Mononuclear cell (primary cell): ENCODE results near the gene CLMN. TPM values are rescaled to one million over a fixed set of nuclear protein-coding genes. Genes with fewer than 3 reads are reported as not detected.

Experiments
- H3K27me3 ChIP-seq: 2 replicates; pipeline ENCODE4 v1.6.0; 2011; ENCODE audit warnings: low read length, control low read depth; ENCODE audit not compliant: insufficient read depth
- H3K4me1 ChIP-seq: 2 replicates; pipeline ENCODE4 v1.5.1; 2011; ENCODE audit warnings: mild to moderate bottlenecking, low read length, control low read depth; ENCODE audit not compliant: insufficient read depth
- H3K4me3 ChIP-seq: 2 replicates; pipeline ENCODE4 v1.5.1; 2011; ENCODE audit warnings: mild to moderate bottlenecking, low read length, moderate library complexity
- H3K9me3 ChIP-seq: 2 replicates; pipeline ENCODE4 v1.5.1; 2011; ENCODE audit warnings: low read depth, mild to moderate bottlenecking, control low read depth, low read length
- total RNA-seq: library from RNA; depleted of rRNA; stranded (reverse); fragments of >200 nt; gene quantifications from one replicate; pipeline ENCODE4 v1.2.3, GENCODE V29; 2012

Gene CLMN
- total RNA-seq, 1 donor = 9.0 TPM

DNA sequence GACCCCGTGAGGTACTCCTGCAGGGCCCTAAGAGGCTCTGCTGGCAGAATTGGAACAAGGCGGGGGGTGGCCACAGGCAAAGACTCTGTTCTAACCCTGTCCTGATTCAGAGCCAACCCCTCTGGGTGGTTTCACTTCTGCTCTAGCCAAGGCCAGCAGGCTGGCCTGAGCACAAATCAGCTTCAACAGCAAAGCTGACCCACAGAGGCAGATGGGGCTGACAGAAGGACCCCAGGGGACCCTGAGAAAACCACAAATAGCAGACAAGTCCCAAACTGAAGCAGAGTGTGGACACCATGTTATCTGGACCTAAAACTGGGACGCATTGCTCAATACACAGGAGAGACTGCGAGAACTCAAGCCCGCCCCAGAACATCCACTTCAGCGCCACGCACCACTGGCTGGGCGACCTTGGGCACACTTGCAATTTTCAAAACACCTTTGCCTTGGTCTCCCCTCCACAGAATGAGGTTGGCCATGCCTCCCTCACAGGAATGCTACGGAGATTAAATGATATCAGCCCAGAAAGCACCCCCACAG lies 85.9 kb downstream of the CLMN start:
- Histone ChIP-seq H3K9me3 (no peaks in the 10 kb centered on the region), H3K27me3 (no peaks in the 10 kb centered on the region), H3K4me3 (no peak overlapping the region), H3K4me1 (peaks cover 9% of the 10 kb centered on the region)

GRCh38 chr14:95232894-95233584 lies 86.7 kb downstream of the CLMN start:
- Histone ChIP-seq H3K9me3 (no peaks in the 10 kb centered on the region), H3K4me3 (no peak overlapping the region), H3K4me1 (peaks cover 9% of the 10 kb centered on the region), H3K27me3 (no peaks in the 10 kb centered on the region)

- peaks cover 9% of the 10 kb centered on the region for H3K4me1 ChIP-seq
- no peaks in the 10 kb centered on the region for H3K9me3 ChIP-seq
- no peak overlapping the region for H3K4me3 ChIP-seq
- H3K27me3 ChIP-seq = no peaks in the 10 kb centered on the region
Measured at GRCh38 chr14:95231966-95232633, 87.6 kb downstream of the CLMN start.

GRCh38 chr14:95229749-95230148 lies 90.0 kb downstream of the CLMN start:
- H3K4me1 ChIP-seq = peaks cover 9% of the 10 kb centered on the region
- no peaks in the 10 kb centered on the region for H3K9me3 ChIP-seq
- no peaks in the 10 kb centered on the region for H3K27me3 ChIP-seq
- H3K4me3 ChIP-seq = no peak overlapping the region

- Histone ChIP-seq H3K4me3 (no peak overlapping the region), H3K27me3 (no peaks in the 10 kb centered on the region), H3K4me1 (peaks cover under 1% of the 10 kb centered on the region), H3K9me3 (no peaks in the 10 kb centered on the region)
Measured at GRCh38 chr14:95228240-95228639, 91.5 kb downstream of the CLMN start.

DNA sequence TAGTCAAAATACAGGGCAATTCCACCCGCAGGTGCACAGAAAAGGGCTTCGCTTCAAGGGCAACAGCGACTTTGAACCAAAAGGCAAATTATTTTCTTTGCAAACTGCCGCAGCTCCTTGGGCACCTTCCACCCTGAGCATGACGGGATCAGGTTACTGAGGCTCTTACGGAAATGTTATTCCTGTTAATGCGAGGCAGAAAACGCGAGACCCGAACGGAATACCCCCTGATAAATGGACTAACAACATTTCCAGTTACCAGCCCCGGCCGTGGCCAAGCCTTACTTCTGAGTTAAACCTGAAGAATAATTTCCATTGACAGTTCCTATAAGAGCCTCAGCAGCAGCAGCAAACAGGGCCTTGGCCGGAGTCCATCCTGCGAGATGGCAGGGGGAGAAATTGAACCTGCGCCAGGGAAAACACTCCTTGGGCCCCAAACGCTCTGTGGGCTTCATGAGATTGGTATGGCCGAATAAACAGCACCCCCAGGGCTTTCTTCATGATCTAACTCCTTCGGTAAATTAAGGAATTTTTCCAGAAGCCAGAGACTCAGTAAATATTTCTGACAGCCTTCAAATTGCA lies 92.3 kb downstream of the CLMN start:
- Histone ChIP-seq H3K4me1 (no peaks in the 10 kb centered on the region), H3K4me3 (no peak overlapping the region), H3K27me3 (no peaks in the 10 kb centered on the region), H3K9me3 (no peaks in the 10 kb centered on the region)

- Histone ChIP-seq H3K27me3 (no peaks in the 10 kb centered on the region), H3K9me3 (no peaks in the 10 kb centered on the region), H3K4me3 (no peak overlapping the region), H3K4me1 (no peaks in the 10 kb centered on the region)
Measured at GRCh38 chr14:95226801-95227200, 92.9 kb downstream of the CLMN start.

DNA sequence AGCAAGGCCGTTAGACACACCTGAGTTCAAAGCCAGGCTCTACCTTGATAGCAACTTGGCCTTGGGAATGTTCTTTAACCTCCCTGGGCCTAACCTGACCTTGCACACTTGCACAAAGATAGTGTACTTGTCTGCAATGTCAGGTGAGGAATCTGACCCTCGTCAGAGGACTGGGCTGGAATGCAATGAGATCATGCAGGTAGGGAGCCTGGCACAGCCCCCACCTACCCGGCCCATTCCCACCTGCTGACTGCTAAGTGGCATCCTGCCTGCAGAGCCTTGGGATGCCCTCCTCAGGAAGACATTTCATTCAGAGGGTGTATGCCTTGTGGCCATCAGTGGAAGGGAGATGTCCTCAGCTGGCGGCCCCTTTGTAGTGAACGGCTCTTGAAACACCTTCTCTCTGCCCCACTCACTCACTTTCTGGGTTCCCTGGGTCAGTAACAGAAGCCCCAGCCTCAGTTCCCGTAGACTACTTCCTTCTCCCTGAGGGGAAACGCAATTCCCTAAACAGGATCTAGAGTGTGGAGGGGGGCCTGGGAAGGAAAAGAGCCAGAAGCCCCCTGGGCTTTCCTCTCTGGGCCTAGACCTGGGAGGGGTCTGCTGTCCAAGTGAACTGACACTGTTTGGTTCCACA lies 94.3 kb downstream of the CLMN start:
- no peaks in the 10 kb centered on the region for H3K27me3 ChIP-seq
- H3K9me3 ChIP-seq = no peaks in the 10 kb centered on the region
- H3K4me1 ChIP-seq = no peaks in the 10 kb centered on the region
- no peak overlapping the region for H3K4me3 ChIP-seq

- Histone ChIP-seq H3K9me3 (no peaks in the 10 kb centered on the region), H3K4me3 (no peak overlapping the region), H3K4me1 (no peaks in the 10 kb centered on the region), H3K27me3 (no peaks in the 10 kb centered on the region)
Measured at GRCh38 chr14:95222870-95223398, 96.8 kb downstream of the CLMN start.

GRCh38 chr14:95222151-95222631 lies 97.5 kb downstream of the CLMN start:
- Histone ChIP-seq H3K4me1 (no peaks in the 10 kb centered on the region), H3K4me3 (no peak overlapping the region), H3K27me3 (no peaks in the 10 kb centered on the region), H3K9me3 (no peaks in the 10 kb centered on the region)

DNA sequence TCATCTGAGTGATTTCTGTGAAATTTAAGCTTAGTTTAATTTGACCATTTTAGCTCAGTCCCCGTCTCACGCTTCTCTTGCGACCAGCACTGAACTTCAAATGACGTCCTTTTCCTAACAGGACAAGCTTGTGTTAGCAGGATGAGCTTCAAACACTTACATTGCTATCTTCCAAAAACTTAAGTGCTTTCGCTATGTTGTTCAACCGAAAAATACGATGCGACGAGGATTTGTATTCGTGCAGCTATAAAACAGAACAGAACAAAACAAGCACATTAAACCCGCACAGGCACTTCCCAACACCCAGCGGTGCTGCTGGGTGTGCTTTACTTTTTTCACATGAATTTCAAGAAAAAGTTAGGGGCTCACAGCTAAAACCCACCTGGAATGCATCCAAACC lies 98.2 kb downstream of the CLMN start:
- no peak overlapping the region for H3K4me3 ChIP-seq
- H3K9me3 ChIP-seq = no peaks in the 10 kb centered on the region
- H3K4me1 ChIP-seq = no peaks in the 10 kb centered on the region
- H3K27me3 ChIP-seq = no peaks in the 10 kb centered on the region

GRCh38 chr14:95220663-95221231 lies 99.0 kb downstream of the CLMN start:
- H3K4me1 ChIP-seq = no peaks in the 10 kb centered on the region
- H3K9me3 ChIP-seq = no peaks in the 10 kb centered on the region
- no peaks in the 10 kb centered on the region for H3K27me3 ChIP-seq
- H3K4me3 ChIP-seq = no peak overlapping the region

- Histone ChIP-seq H3K27me3 (no peaks in the 10 kb centered on the region), H3K4me1 (no peaks in the 10 kb centered on the region), H3K9me3 (no peaks in the 10 kb centered on the region), H3K4me3 (no peak overlapping the region)
Measured at GRCh38 chr14:95218472-95219193, 101.1 kb downstream of the CLMN start.

GRCh38 chr14:95218006-95218405 lies 101.7 kb downstream of the CLMN start:
- H3K9me3 ChIP-seq = no peaks in the 10 kb centered on the region
- no peak overlapping the region for H3K4me3 ChIP-seq
- no peaks in the 10 kb centered on the region for H3K4me1 ChIP-seq
- no peaks in the 10 kb centered on the region for H3K27me3 ChIP-seq
